HG02885 (cell line): ENCODE data around the gene NEMP2.

Source experiments
- ATAC-seq: cut with Tn5 transposase; IDR thresholded peaks from one replicate; pipeline ENCODE4 v1.9.1; 2021; ENCODE audit warnings: mild to moderate bottlenecking; ENCODE audit not compliant: unreplicated experiment, poor library complexity

NEMP2 gene

DNA sequence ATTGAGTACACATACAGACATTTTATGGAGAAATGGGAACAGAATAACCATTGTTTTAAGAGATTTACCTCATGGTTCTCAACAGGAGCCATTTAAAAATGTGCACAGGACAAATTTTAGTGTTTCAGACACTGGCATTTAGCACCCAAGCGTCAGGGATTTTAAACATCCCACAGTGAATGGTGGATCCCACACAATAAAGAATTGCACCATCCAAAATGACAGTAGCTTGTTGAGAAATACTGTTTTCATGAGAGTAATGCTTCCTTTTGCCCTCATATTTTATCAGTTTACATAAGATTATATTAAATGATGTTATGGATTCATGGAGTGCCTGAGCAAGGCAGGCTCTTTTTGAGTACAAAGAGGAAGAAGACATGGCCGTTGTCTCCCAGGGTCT, 72.3 kb downstream of the NEMP2 start:
- ATAC-seq: no peak

DNA sequence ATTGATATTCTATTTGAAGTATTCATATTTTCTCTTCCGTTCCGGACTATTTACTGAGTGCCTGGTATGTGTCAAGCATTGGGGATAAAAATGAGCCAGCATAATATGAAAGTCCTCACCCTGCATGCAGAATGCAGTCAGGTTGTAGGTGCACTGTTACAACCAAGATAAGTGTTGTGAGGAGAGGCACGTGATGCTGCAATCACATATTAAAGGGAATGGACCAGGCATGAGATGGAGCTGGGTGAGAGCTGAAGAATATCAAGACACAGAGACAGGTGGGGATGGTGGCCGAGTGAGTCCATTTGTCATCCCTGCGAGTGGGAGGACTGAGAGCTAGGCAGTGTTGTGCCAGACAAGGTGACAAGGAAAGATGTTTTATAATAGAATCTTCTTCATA, 74.0 kb downstream of the NEMP2 start:
- no peak for ATAC-seq

DNA sequence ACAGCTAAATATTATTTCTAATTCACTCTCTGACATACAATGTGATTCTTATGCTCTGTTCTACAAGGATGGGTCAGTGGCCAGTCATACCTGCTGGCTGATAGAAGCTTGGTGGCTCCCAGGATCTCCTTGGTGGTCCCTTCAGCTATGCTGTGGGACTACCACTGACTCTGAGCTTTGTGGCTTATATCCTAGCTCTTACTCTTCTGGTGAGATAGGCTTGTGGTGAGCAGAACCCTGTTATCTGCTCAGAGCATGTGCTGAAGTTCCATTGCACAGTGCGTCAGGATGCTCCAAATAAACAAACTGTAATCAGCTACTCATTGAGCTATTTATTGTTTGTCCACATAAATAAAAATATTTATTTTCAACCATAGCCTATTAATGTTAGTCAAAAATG, 74.6 kb downstream of the NEMP2 start:
- no peak for ATAC-seq

DNA sequence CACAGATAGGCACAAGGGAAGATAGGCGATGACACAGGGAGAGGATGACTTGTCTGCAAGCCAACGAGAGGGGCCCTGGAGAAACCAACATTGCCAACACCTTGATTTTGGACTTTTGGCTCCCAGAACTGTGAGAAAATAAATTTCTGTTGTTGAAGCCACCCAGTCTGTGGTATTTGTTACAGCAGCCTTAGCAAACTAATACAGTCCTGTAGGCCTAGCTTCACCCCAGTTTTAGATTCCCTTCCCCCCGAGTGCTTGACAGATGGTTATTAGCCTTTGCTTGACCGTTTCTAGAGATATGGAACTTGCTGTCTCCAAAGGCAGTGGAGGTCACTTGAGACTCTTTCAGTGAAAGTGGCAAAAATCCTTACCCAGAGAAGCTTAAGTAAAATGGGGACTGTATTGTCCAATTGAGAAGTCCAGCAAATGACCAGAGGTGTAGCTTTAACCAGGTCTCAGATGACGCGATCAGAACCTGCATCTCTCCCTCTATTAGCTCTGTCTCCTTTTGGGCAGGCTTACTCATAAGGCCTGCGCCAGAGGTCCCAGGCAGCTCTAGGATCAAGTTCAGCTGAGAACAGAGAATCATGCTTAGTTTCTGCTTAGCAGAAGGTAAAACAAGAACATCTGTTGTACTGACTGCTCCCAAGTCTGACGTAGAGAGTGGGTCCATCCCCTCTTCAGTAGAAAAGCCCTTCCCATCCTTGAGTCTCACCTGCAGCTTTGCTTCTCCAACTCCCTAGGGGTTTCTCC, 76.0 kb downstream of the NEMP2 start:
- ATAC-seq: no peak

DNA sequence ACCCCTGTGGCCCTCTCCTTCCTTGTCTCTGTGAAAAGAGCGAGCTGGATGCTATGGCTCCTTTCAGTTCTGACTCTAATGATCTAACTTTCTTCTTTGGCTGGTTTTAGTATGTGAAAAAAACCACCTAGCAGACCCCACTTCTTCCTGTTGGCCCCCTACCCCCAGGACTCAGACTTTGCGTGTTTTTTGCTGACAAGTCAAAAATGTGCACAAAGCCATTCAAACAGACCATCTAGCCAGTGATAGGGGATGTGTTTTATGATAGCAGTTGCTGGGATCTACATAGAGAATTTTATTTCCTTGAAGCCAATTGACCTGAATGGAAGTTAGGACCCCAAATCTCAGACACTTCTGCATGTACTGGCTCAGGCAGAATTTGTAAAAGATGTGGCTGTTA, 77.3 kb downstream of the NEMP2 start:
- no peak for ATAC-seq

DNA sequence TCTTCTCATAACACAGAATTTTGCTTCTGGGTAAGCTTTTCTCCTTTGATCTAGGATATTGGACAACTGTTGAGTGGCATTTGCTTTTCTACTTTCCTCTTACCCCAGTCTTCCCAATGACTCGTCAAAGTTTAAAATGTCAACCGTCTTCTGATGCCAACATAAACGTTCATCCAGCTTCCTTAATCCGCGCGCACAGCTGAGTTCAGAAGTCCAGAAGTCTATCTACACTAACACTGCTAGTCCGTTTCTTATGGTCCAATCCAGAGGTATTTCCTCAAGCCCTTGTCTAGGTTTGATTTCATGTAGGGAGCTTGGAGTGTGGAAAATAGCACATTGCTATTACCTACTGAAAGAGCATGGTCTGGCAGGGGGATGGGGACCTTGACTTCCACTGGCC, 77.7 kb downstream of the NEMP2 start:
- no peak for ATAC-seq

DNA sequence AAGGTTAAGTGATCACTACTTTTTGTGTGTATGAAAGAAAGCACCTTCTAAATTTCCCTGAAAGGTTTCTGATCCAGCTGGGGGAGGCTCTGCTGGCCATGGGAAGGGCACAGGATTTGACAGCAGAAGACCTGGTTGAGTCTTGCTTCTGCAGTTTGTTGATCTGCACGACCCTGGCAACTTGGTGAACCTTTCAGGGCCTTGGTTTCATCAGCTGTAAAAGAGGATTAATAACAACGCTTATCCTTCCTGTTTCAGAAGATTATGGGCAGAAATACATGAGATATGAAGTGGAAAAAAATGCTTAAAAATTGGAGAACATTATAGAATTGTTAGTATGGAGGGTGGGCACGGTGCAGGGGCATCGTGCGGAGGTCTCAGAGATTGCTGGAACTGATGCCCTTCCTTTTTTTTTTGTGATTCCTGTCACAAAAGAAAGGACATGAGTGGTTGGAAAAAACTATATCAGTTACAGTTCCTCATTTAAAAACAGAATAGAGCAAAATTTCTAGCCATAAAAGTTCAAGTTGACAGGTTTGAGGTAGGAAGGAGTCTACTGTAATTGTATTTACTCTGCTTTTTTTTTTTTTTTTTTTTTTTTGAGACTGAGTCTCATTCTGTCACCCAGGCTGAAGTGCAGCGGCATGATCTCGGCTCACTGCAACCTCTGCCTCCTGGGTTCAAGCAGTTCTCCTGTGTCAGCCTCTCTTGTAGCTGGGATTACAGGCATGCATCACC, 79.0 kb downstream of the NEMP2 start:
- ATAC-seq: no peak

DNA sequence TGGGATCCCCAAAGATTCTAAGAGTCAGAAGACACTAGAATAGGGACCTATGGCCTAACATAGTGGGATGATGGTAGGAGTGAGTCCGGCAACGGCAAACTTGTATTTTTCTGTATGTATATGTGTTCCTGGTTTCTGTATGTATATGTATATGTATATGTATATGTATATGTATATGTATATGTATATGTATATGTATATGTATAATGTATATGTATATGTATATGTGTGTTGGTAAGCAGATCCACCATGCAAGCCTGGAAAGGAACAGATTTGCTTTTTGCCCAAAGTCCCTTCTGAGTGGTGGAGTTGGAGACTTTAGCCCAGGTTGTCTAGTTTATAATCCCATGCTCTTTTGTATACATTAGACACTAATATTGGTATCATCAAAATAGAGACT, 79.7 kb downstream of the NEMP2 start:
- ATAC-seq: no peak
